NK-92 (cell line): ENCODE results near the gene CCDC197.

Source experiments
- DNase-seq: peaks from one replicate; lab custom pipeline; 2025; ENCODE audit not compliant: unreplicated experiment; lab: John Stamatoyannopoulos, UW

CCDC197 gene

GRCh38 chr14:93998871-93999403 is 1.8 kb downstream of the CCDC197 start:
- no peak for DNase-seq

GRCh38 chr14:93999573-93999972 is 2.5 kb downstream of the CCDC197 start:
- DNase-seq: no peak

DNA sequence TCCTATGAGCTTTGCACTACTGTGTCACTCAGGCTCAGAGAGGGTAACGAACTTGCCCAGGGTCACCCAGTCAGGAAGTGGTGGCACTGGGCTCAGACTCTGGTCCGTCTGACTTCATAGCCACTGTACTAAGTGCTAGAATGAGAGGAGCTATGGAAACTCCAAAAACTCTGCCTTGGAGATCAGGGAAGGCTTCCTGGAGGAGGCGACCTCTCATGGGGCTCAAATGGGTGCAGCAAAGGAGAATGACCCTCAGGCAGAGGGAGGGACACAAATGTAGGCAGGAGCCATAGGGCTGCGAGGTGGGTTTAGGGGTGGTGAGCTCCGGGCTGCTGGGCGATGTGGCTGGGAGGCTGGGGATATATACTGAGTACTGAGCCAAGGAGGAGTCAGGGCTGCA is 3.2 kb downstream of the CCDC197 start:
- no peak for DNase-seq

DNA sequence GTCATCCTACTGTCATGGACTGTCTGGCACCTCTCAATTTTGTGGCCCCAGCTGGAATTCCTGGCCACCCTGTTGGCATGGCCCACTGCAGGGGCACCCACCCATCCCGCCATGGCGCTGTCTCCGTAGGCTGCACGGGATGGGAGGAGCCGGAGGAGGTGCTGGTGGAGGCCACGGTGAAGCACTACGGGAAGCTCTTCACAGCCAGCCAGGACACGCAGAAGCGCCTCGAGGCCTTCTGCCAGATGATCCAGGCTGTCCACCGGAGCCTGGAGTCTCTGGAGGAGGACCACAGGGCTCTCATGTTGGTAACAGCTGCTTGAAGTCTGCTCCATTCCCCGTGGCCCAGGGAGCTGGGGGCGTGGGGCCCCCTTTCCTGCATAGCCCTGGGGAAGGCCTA is 3.9 kb downstream of the CCDC197 start:
- DNase-seq: no peak

- no peak for DNase-seq
Observed at GRCh38 chr14:94001501-94002396, 4.6 kb downstream of the CCDC197 start.

- no peak for DNase-seq
Observed at GRCh38 chr14:94003397-94003796, 6.3 kb downstream of the CCDC197 start.

GRCh38 chr14:94004015-94004414 is 6.9 kb downstream of the CCDC197 start:
- no peak for DNase-seq

- no peak for DNase-seq
Observed at GRCh38 chr14:94005324-94006073, 8.4 kb downstream of the CCDC197 start.

DNA sequence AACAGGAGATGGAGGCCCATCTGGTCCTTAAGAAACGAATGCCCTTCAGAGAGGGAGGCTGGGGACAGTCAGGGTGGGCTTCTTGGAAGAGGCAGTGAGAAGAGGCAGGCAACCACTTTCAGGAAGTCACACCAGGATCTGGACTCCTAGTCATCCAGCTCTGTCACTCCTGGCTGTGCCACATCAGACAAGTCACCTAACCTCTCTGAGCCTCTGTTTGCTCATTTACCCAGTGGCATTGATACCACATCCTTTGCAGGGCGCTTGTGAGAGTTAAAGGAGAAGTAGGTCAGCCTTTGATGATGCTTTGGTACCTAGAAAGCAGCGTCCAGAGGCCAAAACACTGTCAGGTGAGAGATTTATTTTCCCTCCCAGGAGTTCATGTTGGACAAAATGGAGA is 11.1 kb downstream of the CCDC197 start:
- no peak for DNase-seq

DNA sequence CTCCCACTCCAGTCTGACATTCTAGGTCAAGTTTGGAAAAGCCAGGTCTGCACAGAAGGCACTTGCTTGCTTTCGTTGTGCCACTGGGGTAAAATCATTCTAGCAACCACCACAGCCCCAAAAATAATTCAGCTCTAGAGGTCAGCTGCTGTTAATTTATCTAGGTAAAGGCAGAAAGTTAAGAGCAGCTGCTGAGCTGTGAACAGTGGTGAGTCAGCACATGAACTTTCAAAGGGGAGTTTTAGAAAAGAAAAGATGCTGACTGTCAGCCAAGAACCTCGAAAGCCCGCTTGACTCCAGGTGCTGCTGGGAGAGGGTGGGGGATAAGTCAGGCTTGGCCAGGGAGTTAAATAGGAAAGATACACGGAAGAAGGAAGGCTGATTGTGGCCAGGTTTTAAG is 12.7 kb downstream of the CCDC197 start:
- DNase-seq: no peak

GRCh38 chr14:94010625-94011024 is 13.5 kb downstream of the CCDC197 start:
- no peak for DNase-seq

DNA sequence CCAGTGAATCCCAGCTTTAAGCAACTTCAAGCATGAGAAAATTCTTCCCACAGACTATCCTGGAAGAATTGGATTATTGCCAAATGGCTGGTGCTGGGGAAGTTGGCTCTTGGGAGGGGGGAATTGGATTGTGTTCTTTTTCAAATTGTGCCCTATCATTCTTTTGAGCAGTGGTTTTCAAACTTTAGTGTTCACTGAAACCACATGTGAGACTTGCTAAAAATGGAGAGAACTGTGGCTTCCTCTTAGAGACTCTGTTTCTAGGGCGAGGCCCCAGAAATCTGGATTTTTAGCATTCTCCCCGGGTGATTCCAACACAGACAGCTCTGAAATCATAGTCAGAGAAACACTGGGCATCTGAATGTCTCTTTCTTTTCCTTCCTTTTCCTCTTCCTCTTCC is 14.7 kb downstream of the CCDC197 start:
- no peak for DNase-seq

DNA sequence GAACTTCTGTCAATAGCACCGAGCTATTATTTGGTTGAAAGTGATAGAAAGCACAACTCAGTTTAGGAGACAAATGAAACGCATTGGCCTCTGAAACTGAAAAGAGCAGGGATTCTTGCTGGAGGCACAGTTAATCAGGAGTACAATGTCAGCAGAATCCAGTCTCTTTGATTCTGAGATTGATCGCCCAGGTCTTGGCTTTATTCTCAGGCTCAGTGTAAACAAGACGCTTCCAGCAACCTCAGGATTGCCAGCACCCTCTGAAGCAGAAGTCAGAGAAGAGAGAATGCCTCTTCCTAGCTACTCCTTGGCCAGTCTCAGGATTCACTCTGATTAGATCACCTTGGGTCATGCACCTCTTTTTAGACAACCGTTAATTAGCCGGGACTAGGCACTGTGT is 17.3 kb downstream of the CCDC197 start:
- DNase-seq: no peak

DNA sequence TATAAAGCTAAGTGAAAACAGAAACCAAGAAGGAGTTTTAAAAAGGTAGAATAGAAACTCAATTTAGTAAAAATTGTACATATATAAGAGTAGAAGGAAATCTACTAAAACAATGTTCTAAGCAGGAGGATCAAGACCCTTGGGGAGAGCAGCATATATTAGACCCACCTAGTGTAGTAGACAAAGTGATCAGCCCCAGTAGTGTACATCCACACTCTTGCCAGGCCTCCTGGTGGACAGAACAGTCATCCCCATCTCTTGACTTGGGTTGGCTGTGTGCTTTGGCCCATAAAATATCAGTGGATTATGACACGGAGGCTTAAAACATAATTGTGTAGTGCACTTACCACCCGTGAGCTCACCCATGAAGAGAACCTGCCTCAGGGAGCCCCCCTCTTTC is 18.1 kb downstream of the CCDC197 start:
- no peak for DNase-seq

DNA sequence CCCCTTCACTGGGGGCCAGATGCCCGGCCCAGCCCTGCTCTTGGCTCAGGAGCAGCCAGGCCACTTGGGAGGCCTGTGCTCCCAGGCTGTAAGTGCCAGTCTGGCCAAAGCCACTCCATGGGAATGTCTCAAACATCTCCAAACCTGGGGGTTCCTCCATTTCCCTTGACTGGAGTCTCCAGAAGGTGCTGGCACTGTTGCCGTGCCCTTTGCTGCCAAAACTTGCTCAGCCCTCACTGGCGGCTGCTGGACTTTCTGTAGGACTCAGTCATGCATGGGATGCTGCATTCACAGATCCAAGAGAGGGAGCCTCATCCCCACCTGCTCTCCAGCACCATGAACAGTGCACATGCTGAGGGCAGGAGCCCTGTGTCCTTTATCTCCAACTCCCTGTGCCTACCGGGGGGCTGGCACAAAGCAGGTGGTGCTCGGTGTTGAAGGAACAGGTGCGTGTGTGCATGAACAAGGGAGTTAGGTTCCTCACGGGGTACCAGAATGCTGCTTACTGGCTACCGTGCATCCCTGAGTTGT is 19.4 kb downstream of the CCDC197 start:
- no peak for DNase-seq

GRCh38 chr14:94018308-94018707 is 21.2 kb downstream of the CCDC197 start:
- no peak for DNase-seq

DNA sequence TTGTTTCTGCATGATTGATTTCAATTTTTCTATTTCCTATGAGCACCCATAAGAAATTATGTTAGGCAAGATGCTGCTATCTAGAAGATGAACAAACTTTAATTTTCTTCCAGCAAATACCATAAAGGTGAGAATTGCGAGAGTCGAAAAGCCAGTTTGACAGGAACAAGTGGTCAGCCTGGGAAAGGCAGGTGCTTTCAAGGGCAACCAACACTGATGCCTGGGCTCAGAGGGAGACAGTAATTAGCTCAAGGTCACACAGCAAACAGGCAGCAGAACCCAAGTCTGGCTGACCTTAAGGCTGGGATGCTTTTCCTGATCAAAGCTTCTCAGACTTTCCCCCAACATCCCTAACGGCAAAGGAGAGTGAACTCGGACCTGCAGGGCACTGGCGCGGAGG is 22.2 kb downstream of the CCDC197 start:
- DNase-seq: no peak

- no peak for DNase-seq
Observed at GRCh38 chr14:94020267-94020666, 23.2 kb downstream of the CCDC197 start.

DNA sequence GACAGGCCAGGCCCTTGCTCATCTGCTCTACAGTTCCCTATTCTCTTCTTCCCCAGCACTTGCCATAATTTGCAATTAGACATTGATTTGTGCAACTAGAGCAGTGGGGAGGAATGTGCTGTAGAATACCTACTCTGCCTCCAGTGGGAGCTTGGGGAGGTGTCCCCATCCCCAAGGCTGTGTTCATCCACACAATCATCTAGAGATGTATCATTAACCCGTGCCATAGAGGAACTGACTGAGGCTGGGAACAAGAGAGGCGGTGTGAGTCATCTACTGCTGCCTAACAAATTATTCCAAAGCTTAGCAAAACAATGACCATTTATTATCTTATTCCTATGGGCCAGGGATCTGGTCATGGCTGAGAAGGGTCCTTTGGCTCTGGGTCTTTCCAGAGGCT is 23.9 kb downstream of the CCDC197 start:
- no peak for DNase-seq

DNA sequence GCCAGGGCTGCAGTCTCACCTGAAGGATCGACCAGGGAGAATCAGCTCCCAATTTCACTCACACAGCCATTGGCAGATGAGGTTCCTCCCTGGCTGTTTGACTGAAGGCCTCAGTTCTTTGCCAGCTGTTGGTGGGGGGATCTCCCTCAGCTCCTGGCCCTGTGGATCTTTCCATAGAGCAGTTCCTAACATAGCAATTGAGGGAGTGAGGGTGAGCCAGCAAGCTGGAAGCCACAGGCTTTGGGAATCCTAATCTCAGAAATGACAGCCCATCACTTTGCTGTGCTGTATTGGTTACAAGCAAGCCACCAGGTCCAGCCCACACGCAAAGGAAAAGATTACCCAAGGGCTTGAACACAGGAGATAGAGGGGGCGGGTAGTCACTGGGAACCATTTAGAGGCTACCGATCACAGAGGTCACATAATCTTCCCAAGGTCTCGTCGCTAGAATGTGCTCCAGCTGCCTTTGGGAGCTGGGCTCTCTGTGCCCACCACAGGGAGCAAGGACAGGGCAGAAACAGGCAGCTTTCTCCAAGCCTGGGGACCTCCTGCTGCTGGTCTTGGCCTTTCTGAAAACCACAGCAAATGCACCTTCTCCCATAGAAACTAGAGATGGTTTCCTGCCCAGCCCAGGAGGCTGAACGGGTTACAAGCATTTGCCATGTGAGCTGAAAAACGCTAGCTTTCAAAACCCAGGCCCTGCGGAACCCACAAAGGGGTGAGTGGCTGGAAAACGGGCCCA is 24.5 kb downstream of the CCDC197 start:
- no peak for DNase-seq
